GM19328 (cell line): ENCODE measurements around the gene CTXN3.

Experiments
- ATAC-seq: cut with Tn5 transposase; IDR thresholded peaks from one replicate; pipeline ENCODE4 v1.9.1; 2021; ENCODE audit warnings: mild to moderate bottlenecking, moderate library complexity; ENCODE audit not compliant: unreplicated experiment

The CTXN3 gene

DNA sequence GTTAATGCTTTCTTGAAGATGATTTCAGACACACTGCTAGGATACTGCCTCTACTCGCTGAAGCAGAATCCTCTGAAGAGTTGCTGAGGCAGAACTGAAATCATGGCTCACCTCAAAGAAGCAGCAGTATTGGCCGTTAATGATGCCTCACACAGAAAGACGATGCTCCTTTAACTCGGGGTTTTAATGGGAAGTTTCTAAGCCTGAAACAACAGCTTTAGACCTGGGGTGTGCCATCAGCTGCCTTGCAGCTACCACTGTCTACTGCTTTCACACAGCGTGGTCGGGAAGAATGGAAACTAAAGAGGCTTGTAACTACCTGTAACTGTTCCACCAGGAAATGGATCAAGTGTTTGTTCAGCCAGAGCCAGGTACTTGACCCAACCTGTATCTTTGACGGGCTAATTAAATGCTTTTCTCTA lies at the start of gene CTXN3:
CTXN3 (plus strand) TSS at position 65 of the 422 bp plus-strand sequence. CDS start 8,440 bp downstream, outside the sequence.
- no peak for ATAC-seq

DNA sequence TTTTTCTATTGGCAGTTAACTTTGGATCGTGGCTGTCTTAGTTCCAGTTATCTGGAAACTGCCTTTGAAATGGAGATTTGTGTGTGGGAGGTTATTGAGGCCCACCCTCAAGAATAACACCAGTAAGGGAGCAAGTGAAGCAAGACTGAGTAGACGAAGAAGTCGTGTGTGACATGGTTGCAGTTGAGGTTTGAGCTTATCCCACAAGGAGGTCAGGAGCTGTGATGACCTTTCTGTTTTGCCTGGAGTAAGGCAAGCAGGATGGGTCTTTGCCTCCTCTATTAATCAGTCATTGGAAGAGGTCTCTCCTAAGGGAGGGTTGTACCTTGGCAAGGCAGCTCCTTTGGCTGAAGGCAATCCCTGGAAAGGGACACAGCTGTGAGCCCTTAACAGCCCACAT lies 49.6 kb upstream of the CTXN3 start:
- ATAC-seq, result no peak

DNA sequence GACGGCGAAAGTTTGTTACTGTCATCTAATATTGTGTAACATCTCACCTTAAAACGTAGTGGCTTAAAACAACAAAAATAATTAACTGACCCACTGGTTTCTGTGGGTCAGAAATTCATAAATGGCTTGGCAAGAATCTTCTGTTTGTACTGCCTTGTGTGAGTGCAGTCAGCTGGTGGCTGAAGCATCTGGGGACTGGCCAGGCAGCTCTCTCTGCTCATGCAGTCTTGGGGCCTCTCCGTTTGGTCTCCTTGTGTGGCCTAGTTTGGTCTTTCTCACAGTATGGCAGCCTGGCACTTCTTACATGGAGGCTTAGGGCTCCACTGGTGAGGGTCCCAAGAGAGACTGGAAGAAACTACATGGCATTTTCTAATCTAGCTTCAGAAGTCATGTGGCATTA lies 49.0 kb upstream of the CTXN3 start:
- no peak for ATAC-seq

DNA sequence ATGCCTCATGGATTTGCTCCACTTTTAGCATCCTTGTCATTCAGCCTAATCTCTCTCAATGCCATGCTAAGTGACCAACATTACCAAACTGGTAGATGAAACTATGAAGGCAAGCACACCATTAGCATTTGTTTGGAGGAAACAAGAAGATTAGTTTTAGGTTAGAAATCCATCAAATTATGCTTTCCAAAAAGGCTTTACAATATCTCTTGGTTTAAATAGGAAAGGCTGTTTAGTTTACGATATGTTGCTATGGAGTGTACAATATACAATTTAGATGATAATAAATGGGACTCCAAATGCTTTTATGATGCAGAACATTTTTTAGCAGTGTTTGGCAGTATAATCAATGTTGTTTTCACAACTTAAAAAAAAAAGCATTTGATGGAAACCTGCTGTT lies 47.8 kb upstream of the CTXN3 start:
- no peak for ATAC-seq

DNA sequence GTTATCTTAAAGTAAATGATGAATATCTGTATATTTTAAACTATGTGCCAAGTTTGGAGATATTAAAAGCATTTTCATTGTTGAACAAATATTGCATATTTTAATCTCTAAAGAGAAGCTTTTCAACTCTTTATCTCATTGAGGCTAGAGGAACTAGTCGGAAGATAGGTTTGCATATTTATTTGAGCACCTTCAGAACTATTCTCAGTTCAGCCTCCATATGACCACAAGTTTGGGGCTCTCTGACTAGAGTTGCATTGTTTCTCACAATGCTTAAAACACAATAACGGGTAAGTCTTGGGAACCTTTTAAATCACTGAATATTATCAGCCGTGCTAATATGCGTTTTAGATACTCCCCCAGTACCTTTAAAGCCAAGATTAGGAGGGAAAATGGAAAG lies 47.3 kb upstream of the CTXN3 start:
- ATAC-seq, result no peak

GRCh38 chr5:127602481-127602880 lies 46.4 kb upstream of the CTXN3 start:
- ATAC-seq, result no peak

DNA sequence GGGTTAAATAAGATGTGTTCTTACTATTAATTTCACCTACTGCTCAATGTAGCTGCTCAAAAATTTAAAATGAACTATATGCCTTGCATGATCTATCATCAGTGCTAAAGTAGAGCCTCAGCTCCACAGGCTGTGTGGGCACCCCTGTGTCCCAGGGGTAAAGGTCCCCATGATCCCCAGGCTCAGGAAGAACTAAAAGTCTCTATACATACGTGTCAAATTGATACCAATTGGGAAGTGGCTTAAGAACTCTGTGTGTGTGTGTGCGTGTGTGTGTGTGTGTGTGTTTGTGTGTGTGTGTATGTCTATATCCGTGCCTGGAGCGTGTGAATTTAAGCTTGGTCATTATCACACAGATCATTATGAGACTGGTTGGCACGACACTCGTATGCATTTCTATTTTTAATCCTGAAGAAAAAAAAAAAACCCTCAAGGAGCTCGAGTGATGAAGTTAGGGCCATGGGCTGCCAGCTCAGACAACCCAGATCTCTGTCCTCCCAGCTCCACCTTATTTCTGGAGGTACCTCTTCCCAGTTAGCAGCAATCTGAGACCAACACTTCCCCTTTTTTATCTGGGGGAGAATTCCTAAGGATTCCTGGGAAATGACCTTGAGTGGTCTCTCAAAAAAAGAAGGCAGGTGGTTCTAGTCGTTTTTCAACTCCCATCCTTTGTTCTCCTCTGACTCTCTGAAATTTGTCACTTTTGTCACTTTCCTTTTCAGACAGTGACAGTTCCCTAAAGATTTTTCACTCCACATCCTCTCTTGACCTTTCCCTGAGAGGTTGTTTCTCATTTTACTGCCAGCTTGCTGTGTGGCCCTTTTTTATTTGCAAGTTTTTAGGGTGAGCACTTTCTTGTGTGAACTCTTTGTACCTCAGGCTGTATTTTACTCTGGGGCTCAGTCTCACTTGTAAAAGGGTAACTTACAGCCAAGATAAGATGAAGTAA lies 45.7 kb upstream of the CTXN3 start:
- no peak for ATAC-seq

DNA sequence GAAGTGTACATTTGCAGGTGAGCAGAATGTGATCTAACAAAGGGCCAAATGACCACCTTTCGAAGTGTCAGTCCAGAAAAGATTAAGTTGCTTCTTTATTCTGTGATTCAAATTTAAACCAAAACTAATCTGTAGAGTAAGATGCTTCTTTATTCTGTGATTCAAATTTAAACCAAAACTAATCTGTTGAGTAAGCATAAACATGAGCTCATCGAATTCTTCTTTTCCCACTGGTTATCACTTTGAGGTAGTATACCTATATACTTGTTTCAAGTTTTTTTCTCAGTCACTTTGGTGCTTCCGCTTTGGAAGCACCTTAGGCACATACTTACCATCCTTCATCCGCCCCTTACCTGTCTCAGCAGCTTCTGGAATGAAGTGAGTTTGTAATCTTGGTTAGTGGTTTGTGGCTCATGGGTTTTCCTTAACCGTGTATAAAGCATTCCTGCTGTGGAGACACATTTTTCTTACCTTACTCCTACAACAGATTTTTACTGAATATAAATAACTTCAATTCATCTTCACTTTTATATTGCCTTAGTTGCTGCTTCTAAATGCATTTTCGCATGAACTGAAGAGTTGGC lies 40.7 kb upstream of the CTXN3 start:
- ATAC-seq, result no peak

DNA sequence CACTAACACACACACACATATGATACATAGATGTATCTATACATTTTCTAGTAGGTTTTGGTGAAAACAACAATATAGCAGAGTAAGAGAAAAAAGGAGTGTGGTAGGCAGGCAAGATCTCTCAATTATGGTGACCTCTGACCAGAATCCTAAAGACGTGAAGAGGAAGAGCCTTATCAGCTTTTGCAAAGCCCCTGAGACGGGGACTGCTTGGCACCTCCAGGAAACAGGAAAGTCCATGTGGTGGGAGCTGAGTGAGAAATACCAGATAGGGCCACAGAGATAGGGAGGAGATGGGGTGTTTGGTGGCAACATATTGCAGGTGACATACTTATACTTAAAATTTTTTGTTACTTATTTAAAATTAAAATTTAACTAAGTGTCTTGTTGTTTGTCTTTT lies 39.9 kb upstream of the CTXN3 start:
- ATAC-seq, result no peak

DNA sequence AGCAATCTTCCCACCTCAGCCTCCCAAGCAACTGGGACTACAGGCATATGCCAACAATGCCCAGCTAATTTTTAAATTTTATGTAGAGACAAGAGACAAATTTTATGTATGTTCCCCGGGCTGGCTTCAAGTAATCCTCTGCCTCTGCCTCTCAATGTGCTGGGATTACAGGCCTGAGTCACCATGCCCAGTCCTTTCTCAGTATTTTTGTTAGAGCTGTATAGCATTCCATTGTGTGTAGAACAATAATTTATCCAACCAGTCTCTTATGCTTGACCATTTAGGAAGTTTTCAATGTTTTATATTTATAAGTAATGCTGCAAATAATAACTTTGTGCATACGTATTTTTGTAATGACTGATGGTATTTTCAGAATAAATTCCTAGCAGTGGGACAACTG lies 38.9 kb upstream of the CTXN3 start:
- ATAC-seq, result no peak

GRCh38 chr5:127612441-127613141 lies 36.3 kb upstream of the CTXN3 start:
- ATAC-seq, result no peak

- no peak for ATAC-seq
Measured at GRCh38 chr5:127615916-127616315, 33.0 kb upstream of the CTXN3 start.

GRCh38 chr5:127619908-127620479 lies 28.9 kb upstream of the CTXN3 start:
- no peak for ATAC-seq

DNA sequence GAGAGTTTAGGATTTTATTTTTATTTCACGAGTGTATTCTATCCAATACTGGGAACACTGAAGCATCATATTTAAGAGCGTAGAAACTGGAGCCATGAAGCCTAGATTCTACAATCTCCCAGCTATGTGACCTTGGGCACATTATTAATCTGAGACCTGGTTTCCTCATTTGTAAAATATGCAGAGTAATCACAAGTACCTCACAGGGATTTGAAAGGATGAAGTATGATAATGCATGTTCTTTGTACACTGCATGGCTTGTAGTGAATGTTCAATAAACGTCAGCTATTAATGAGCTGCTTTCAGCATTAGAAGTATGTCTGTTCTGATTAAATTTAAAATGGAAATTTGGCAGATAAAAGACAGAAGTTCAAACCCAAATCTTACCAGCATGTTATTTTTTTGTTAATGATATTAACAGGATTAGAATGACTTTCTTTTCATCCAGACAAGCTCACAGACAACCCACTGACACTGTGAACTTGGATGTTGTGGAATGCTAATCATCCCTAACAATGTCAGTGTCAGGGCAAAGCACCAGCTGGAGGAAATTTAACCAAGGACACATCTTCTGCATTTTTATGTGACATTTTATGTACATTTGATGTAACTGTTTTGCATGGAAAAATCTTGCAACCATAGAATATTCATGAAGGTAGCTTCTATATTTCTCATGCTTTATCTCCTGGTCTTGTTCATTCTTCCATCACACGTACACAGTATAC lies 27.1 kb upstream of the CTXN3 start:
- ATAC-seq, result no peak

DNA sequence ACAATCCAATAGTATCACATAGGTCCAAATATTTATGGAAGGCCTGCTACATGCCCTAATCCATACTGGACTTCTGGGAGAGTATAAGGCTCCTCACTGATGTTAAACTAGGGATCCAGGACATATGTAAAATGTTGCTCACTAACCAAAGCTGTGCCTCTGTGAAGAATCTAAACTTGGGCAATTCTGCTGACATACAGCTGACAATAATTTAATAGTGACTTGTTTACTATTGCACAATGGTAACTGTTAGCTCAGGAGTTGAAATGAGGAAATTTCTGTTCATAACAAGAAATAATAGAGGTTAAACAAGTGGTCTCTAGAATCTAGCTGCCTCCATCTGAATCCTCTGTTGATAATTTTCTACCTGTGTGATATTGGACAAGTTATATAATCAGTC lies 14.9 kb upstream of the CTXN3 start:
- ATAC-seq, result no peak

DNA sequence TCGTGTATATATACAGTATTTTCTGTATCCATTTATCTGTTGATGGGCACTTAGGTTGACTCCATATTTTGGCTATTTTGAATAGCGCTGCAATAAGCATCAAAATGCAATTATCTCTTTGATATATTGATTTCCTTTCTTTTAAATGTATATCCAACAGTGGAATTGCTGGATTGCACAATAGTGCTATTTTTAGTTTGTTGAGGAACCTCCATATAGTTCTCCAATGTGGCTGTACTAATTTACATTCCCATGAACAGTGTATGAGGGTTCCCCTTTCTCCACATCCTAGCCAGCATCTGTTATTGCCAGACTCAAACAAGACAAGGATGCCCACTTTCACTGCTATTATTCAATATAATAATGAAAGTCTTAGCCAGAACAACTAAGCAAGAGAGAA lies 9.1 kb upstream of the CTXN3 start:
- no peak for ATAC-seq

DNA sequence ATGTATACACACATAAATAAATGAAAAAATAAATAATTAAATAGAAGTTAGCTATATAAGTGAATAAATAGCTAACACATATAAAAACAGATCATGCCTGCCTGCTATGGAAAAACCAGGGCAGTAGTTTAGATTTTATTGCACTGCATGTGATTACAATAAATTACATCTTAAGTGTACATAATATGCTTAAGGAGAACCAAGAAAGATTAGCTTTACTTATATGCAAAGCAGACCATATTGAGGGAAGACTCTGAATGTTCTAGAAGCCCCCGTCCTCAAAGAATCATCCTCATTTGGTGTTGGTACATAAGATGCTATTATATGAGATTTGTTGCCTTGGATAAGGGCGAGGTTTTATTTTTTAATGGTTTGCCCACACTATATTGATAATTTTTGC lies 5.9 kb upstream of the CTXN3 start:
- ATAC-seq, result no peak

GRCh38 chr5:127643607-127644006 lies 5.3 kb upstream of the CTXN3 start:
- ATAC-seq, result no peak

DNA sequence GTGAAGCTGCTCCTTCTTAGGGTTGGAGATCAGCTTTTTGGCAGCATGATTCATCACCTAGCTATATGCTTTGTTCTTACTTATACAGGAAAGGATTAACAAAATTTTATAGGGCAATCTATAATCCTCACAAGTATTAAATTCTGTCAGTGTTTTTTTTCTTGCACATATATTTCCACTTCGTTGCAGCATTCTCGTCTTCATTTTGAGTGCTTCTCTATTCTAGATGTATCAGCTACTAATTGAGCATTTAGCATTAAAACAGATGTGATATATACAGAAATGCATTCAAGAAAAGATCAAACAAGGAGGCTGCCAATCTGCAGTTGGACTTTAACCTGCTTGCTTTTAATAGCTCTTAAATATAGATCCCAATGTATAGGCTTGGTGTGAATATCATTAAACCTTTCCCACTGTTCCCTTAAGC lies 3.6 kb upstream of the CTXN3 start:
- ATAC-seq, result no peak

DNA sequence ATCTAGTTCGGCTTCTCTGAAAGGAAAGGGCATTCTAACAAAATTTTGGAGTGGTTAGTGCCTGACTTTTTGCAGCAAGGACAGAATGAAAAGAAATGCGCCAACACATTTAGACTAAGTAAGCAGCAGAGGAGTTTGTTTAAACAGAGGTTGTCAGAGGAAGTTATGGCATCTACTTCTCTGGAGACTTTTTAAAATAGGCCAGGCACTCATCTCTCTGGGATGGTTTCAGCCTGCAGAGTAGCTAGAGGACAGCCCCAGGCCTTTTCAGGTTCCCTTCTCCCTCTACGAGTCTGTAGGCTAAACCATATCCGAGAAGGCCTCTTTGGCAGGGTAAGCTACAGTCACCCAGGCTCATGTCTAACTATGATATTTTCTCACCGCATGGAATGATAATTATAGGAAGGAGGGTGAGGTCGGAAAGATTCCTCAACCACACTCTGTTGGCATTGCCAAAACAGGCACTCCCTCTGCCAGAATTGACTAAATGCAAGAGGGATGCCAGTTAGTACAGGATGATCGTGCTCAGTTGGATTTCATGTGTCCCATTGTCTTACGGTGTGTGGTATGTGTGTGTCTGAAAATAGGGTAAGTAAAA lies 1.4 kb upstream of the CTXN3 start:
- no peak for ATAC-seq
